Middle frontal gyrus (tissue), 1 donor: Measurements from ENCODE around the gene FOXC1.

Experiments
- DNase-seq: peaks from one replicate; pipeline ENCODE4 v3.0.0-alpha.2; 2015; ENCODE audit warnings: low spot score; ENCODE audit errors: extremely low spot score

Gene FOXC1

GRCh38 chr6:1611572-1612298, 2.0 kb downstream of the FOXC1 start:
- no peak for DNase-seq

DNA sequence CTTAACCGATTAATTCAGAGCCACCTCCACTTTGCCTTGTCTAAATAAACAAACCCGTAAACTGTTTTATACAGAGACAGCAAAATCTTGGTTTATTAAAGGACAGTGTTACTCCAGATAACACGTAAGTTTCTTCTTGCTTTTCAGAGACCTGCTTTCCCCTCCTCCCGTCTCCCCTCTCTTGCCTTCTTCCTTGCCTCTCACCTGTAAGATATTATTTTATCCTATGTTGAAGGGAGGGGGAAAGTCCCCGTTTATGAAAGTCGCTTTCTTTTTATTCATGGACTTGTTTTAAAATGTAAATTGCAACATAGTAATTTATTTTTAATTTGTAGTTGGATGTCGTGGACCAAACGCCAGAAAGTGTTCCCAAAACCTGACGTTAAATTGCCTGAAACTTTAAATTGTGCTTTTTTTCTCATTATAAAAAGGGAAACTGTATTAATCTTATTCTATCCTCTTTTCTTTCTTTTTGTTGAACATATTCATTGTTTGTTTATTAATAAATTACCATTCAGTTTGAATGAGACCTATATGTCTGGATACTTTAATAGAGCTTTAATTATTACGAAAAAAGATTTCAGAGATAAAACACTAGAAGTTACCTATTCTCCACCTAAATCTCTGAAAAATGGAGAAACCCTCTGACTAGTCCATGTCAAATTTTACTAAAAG, 2.7 kb downstream of the FOXC1 start:
- no peak for DNase-seq

DNA sequence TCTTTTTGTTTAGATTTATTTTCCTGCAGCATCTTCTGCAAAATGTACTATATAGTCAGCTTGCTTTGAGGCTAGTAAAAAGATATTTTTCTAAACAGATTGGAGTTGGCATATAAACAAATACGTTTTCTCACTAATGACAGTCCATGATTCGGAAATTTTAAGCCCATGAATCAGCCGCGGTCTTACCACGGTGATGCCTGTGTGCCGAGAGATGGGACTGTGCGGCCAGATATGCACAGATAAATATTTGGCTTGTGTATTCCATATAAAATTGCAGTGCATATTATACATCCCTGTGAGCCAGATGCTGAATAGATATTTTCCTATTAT, 3.2 kb downstream of the FOXC1 start:
- no peak for DNase-seq

DNA sequence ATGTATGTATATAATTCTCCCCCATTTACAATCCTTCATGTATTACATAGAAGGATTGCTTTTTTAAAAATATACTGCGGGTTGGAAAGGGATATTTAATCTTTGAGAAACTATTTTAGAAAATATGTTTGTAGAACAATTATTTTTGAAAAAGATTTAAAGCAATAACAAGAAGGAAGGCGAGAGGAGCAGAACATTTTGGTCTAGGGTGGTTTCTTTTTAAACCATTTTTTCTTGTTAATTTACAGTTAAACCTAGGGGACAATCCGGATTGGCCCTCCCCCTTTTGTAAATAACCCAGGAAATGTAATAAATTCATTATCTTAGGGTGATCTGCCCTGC, 3.6 kb downstream of the FOXC1 start:
- DNase-seq = no peak

- no peak for DNase-seq
Measured at GRCh38 chr6:1613688-1614447, 4.2 kb downstream of the FOXC1 start.

- no peak for DNase-seq
Measured at GRCh38 chr6:1614448-1615150, 4.9 kb downstream of the FOXC1 start.

GRCh38 chr6:1615151-1615852, 5.6 kb downstream of the FOXC1 start:
- DNase-seq = no peak

DNA sequence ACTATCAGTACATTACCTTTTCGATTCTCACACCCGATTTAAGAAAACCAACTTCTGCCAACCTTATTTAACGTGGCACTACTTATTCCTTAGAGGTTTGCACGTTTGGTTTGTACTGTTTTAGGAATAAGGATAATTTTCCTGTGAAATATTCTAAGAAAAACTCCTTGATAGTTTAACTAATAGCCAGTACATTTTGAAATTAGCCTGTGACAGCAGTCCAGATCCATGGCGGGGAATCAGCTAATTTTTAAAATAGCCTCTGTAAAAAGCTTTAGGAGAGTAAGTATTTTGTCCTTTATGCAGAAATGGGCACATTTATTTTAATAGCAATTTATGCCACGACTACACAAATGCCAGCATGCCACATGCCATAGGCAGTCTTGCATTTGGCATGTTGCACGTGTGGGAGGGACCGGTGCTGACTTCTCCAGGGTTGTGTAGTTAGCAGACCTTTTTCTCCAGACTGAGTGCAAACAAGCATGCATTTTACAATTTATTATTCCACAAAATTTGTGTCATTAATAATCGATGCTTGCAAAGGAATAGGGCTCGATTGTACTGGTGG, 6.2 kb downstream of the FOXC1 start:
- DNase-seq = no peak

- no peak for DNase-seq
Measured at GRCh38 chr6:1616701-1617463, 7.2 kb downstream of the FOXC1 start.

GRCh38 chr6:1617466-1618310, 8.0 kb downstream of the FOXC1 start:
- DNase-seq = no peak

DNA sequence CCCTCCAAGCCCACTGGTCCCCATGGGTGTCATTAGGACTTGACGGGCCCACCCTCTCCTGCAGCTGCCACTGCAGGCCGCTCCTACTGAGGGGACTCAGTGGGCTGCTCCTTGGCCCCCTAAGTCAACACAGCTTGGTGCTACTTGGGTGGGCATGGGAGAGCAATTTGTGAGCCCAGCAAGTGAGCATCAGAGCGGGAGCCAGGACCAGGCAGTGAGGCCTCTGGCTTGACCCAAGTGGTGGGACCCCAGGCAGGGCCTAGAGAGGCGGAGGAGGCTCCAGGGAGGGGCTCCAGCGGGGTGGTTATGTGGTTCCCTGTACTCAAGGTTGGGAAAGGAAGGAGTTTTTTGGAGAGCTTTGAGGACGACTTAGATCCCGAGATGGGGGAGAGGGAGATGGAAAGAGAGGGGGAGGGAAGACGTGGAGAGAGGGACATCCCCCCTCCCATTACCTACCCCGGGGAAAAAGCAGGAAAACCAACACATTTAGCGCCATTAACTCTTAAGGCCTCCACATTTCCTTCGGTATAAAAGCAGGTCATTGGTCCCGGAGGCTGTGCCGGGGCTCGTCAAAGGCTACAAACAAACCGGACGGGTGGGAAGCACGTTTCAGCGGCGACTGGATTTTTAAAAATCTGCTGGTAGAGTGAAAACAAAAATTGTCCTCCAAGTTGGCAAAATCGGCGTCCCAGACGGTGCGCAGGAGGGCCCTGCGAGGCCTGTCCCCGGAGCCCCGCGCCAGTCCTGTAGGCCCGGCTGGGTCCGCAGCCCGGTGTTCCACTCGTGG, 8.8 kb downstream of the FOXC1 start:
- no peak for DNase-seq

- DNase-seq = no peak
Measured at GRCh38 chr6:1619098-1619672, 9.5 kb downstream of the FOXC1 start.

- DNase-seq = no peak
Measured at GRCh38 chr6:1619673-1620503, 10.2 kb downstream of the FOXC1 start.

GRCh38 chr6:1620504-1621069, 10.9 kb downstream of the FOXC1 start:
- DNase-seq = no peak

DNA sequence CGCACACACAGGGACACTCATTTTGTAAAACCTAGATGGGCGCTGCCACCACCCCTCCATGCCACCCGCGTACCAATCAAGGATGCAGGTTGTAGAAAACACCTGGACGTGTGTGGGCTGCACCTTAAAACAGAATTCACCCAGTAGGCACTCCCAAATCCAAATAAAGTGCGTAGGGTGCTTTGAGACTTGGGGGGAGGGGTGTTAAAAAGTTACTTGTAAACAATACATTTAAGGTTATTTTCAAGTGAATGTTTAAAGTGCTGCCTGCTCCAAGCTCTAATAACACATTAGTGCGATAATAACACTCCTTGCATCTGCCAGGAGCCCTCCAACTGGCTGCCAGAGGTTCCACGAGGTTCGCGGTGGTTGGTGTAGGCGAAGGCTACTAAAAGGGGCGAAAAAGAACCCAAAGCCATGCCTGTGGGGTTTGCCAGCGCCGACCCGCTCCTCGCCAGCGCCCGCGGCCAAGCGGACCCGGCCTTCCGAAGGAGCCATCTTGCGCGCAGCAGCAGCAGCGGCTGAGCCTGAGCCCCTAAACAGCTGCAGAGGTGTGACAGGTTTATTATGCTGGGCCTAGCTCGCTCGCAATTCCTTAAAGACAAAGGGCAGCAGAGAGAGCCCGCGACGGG, 11.5 kb downstream of the FOXC1 start:
- DNase-seq = no peak

GRCh38 chr6:1622220-1622850, 12.6 kb downstream of the FOXC1 start:
- no peak for DNase-seq
